ENCODE data around the gene OCRL. TPM values are rescaled to one million over a fixed set of nuclear protein-coding genes. Genes with fewer than 3 reads are reported as not detected.
A peak's percentile ranks its signal among the peaks of the same experiment; 100 is the strongest.

The OCRL gene
- total RNA-seq, 1 donor from 2014 or later, result 10.2 TPM

GRCh38 chrX:129516402-129516801, 23.7 kb upstream of the OCRL start:
- H3K27me3 ChIP-seq (ENCODE audit: low read depth), result no peaks in the 10 kb centered on the region
- intact Hi-C loops (cut with micrococcal nuclease), result no loop called here
- H3K36me3 ChIP-seq, result peaks cover 11% of the 10 kb centered on the region

GRCh38 chrX:129520151-129520550, 19.9 kb upstream of the OCRL start:
- Histone ChIP-seq H3K27me3 (ENCODE audit: low read depth) (no peaks in the 10 kb centered on the region), H3K36me3 (peaks cover 6% of the 10 kb centered on the region), H3K4me3 (no peak overlapping the region), H3K9me3 (replicated peaks) (no peaks in the 10 kb centered on the region), H3K27ac (replicated peaks) (no peak overlapping the region), H3K4me1 (peaks cover 10% of the 10 kb centered on the region)
- no peak for TF ChIP-seq CTCF (IDR thresholded peaks at IDR 0.05; ENCODE audit: borderline replicate concordance)
- DNase-seq, result no peak
- intact Hi-C loops (cut with micrococcal nuclease), result no loop called here

More at GRCh38 chrX:129516402-129516801, 23.7 kb upstream of the OCRL start:
- TF ChIP-seq CTCF (IDR thresholded peaks at IDR 0.05; ENCODE audit: borderline replicate concordance), result no peak
- Histone ChIP-seq H3K4me1 (peaks cover 4% of the 10 kb centered on the region), H3K9me3 (replicated peaks) (no peaks in the 10 kb centered on the region), H3K4me3 (no peak overlapping the region), H3K27ac (replicated peaks) (no peak overlapping the region)
- no peak for DNase-seq

GRCh38 chrX:129522184-129523078, 17.6 kb upstream of the OCRL start:
- Histone ChIP-seq H3K4me3 (peak overlapping the region; percentile 85), H3K27me3 (ENCODE audit: low read depth) (no peaks in the 10 kb centered on the region), H3K4me1 (peaks cover 10% of the 10 kb centered on the region), H3K9me3 (replicated peaks) (no peaks in the 10 kb centered on the region), H3K36me3 (no peaks in the 10 kb centered on the region), H3K27ac (replicated peaks) (peak overlapping the region; percentile 88)
- intact Hi-C loops (cut with micrococcal nuclease), result no loop called here
- no peak for TF ChIP-seq CTCF (IDR thresholded peaks at IDR 0.05; ENCODE audit: borderline replicate concordance)
- DNase-seq, result peak; percentile 34

GRCh38 chrX:129523079-129523911, 16.8 kb upstream of the OCRL start, which contains the start of gene SMARCA1:
TSS of gene SMARCA1 (minus strand) at chrX:129523490. CDS start at chrX:129523370, 120 bp downstream.
- H3K27me3 ChIP-seq (ENCODE audit: low read depth), result no peaks in the 10 kb centered on the region
- TF ChIP-seq CTCF (IDR thresholded peaks at IDR 0.05; ENCODE audit: borderline replicate concordance), result no peak
- intact Hi-C loops (cut with micrococcal nuclease), result no loop called here
- H3K9me3 ChIP-seq (replicated peaks), result no peaks in the 10 kb centered on the region
- H3K4me1 ChIP-seq, result peaks cover 10% of the 10 kb centered on the region
- peak; percentile 48 for DNase-seq
- no peaks in the 10 kb centered on the region for H3K36me3 ChIP-seq
- peak within 1 kb of the TSS; percentile 88 for H3K27ac ChIP-seq (replicated peaks)
- peak within 1 kb of the TSS; percentile 85 for H3K4me3 ChIP-seq

- Histone ChIP-seq H3K4me3 (no peak overlapping the region), H3K4me1 (peaks cover 10% of the 10 kb centered on the region), H3K36me3 (no peaks in the 10 kb centered on the region), H3K27me3 (ENCODE audit: low read depth) (no peaks in the 10 kb centered on the region), H3K9me3 (replicated peaks) (no peaks in the 10 kb centered on the region), H3K27ac (replicated peaks) (no peak overlapping the region)
- intact Hi-C loops (cut with micrococcal nuclease), result no loop called here
- DNase-seq, result no peak
- TF ChIP-seq CTCF (IDR thresholded peaks at IDR 0.05; ENCODE audit: borderline replicate concordance), result no peak
These were observed 15.7 kb upstream of the OCRL start for GRCh38 chrX:129524250-129524850.

Data from left ventricle myocardium inferior (tissue), 1 donor.